HepG2 (cell line): ENCODE measurements around the gene GPR119. TPM values are rescaled to one million over a fixed set of nuclear protein-coding genes. Genes with fewer than 3 reads are reported as not detected.

Source experiments
- ATAC-seq: fragments of 200-7000 bp; cut with Tn5 transposase; 3 replicates; pipeline ENCODE4 v1.9.1; 2020; ENCODE audit warnings: mild to moderate bottlenecking, moderate library complexity
- BruUV-seq: library from RNA; stranded (reverse); fragments of 400-500 nt; replicated peaks from 2 replicates; lab custom pipeline; 2021; lab: Mats Ljungman, UMichigan
- CTCF ChIA-PET: fragments of 300-600 bp; formaldehyde crosslinking; extraction: SDS; loops from one replicate; lab custom pipeline; 2021; ENCODE audit warnings: low total read pairs, inconsistent platforms, low intra/inter-chr PET ratio; lab: Yijun Ruan, JAX
- POLR2A ChIA-PET: fragments of 350-600 bp; sonication (Branson Sonifier 250); formaldehyde crosslinking; loops from one replicate; lab custom pipeline; 2020; ENCODE audit warnings: antibody characterized with exemption, inconsistent platforms; lab: Yijun Ruan, JAX
- DNase-seq: peaks from one replicate; pipeline ENCODE4 v3.0.0-alpha.2; 2015; ENCODE audit warnings: low spot score
- FAIRE-seq: peaks from 3 replicates; lab custom pipeline; 2011; peaks lifted over from hg19 to GRCh38; lab: Jason Lieb, UNC
- H2AFZ ChIP-seq: one replicate; pipeline ENCODE4 v1.6.1; 2011; ENCODE audit warnings: low read length, inconsistent platforms
- H3K27ac ChIP-seq: fragments of 300-600 bp; 3 replicates; pipeline ENCODE4 v1.8.0; 2011; ENCODE audit warnings: mixed run types, mild to moderate bottlenecking, mixed read lengths, low read length, inconsistent platforms; ENCODE audit not compliant: insufficient read depth; ENCODE audit errors: extremely low read length
- H3K27me3 ChIP-seq, 2 experiments: fragments of 200-600 bp in 1 of 2; 2 replicates in 1 of 2; 3 replicates in 1 of 2; pipeline versions ENCODE4 v1.6.0 to v1.8.0; 2011; ENCODE audit warnings: low read length in 2 of 2, mild to moderate bottlenecking in 2 of 2, moderate library complexity in 2 of 2, inconsistent platforms in 1 of 2; ENCODE audit not compliant: insufficient read depth in 2 of 2, control insufficient read depth in 1 of 2
- H3K36me3 ChIP-seq, 2 experiments: fragments of 200-600 bp in 1 of 2; replicated peaks in 1 of 2; 2 replicates in 1 of 2; 3 replicates in 1 of 2; pipeline versions ENCODE4 v1.5.1 to v1.8.0; 2011; ENCODE audit warnings: low read length in 2 of 2, inconsistent platforms in 1 of 2; ENCODE audit not compliant: insufficient read depth in 2 of 2, control insufficient read depth in 1 of 2
- H3K4me1 ChIP-seq: 2 replicates; pipeline ENCODE4 v1.5.1; 2012; ENCODE audit warnings: low read length, inconsistent platforms; ENCODE audit not compliant: insufficient read depth
- H3K4me2 ChIP-seq: 2 replicates; pipeline ENCODE4 v1.6.0; 2011; ENCODE audit warnings: low read depth, low read length, inconsistent platforms
- H3K4me3 ChIP-seq, 3 experiments: fragments of 200-600 bp in 1 of 3; sonication (generic), shearing (Covaris generic) in 1 of 3; replicated peaks in 1 of 3; 2 replicates each; pipeline ENCODE4 v1.5.1; 2011 to 2016; ENCODE audit warnings: low read length in 3 of 3, inconsistent platforms in 2 of 3, low read depth in 2 of 3, mild to moderate bottlenecking in 2 of 3, control low read depth in 1 of 3, mixed read lengths in 1 of 3; ENCODE audit not compliant: insufficient read depth in 1 of 3
- H3K79me2 ChIP-seq: one replicate; pipeline ENCODE4 v1.6.1; 2011; ENCODE audit warnings: low read length, inconsistent platforms; ENCODE audit not compliant: insufficient read depth
- H3K9ac ChIP-seq: 2 replicates; pipeline ENCODE4 v1.6.0; 2011; ENCODE audit warnings: mild to moderate bottlenecking, low read depth, low read length, inconsistent platforms; ENCODE audit not compliant: insufficient read depth
- H3K9me3 ChIP-seq: 2 replicates; pipeline ENCODE4 v1.5.1; 2012; ENCODE audit warnings: mild to moderate bottlenecking, low read length
- H4K20me1 ChIP-seq: 2 replicates; pipeline ENCODE4 v1.6.0; 2011; ENCODE audit warnings: inconsistent platforms, mild to moderate bottlenecking, low read length, moderate library complexity; ENCODE audit not compliant: insufficient read depth
- KDM5A ChIP-seq: fragments of 200-600 bp; sonication (generic); IDR thresholded peaks from 2 replicates; pipeline ENCODE4 v1.7.0; 2018; ENCODE audit warnings: antibody characterized with exemption, mild to moderate bottlenecking, low read length, borderline replicate concordance
- MAFF ChIP-seq: IDR thresholded peaks from 2 replicates; pipeline ENCODE4 v1.6.1; 2011; ENCODE audit warnings: low read depth, low read length, improper control_type of control experiment
- RAD21 ChIP-seq: fragments of 450-650 bp; formaldehyde crosslinking; IDR thresholded peaks from 2 replicates; pipeline ENCODE4 v1.5.0; 2020; ENCODE audit warnings: mild to moderate bottlenecking
- SMC3 ChIP-seq: IDR thresholded peaks from 2 replicates; pipeline ENCODE4 v1.6.1; 2011; ENCODE audit warnings: low read length, improper control_type of control experiment
- SRSF9 ChIP-seq: fragments of 200-400 bp; formaldehyde crosslinking; IDR thresholded peaks from 2 replicates; pipeline ENCODE4 v1.6.1; 2018; ENCODE audit warnings: borderline replicate concordance, mild to moderate bottlenecking, low read depth, low read length; ENCODE audit not compliant: insufficient read depth, poor library complexity, severe bottlenecking
- STAG1 ChIP-seq: sonication (generic); formaldehyde crosslinking; IDR thresholded peaks from 2 replicates; pipeline ENCODE4 v1.4.0; 2020; ENCODE audit warnings: missing genetic modification reagents
- ZMYM2 ChIP-seq: sonication (generic); formaldehyde crosslinking; IDR thresholded peaks from 2 replicates; pipeline ENCODE4 v1.8.0; 2022; ENCODE audit warnings: mild to moderate bottlenecking, missing genetic modification reagents
- ZMYM3 ChIP-seq: sonication (generic); formaldehyde crosslinking; IDR thresholded peaks from 2 replicates; pipeline ENCODE4 v1.5.1; 2020; ENCODE audit warnings: mild to moderate bottlenecking, missing genetic modification reagents
- ZSCAN30 ChIP-seq: sonication (generic); formaldehyde crosslinking; IDR thresholded peaks from 2 replicates; pipeline ENCODE4 v1.5.0; 2020; ENCODE audit warnings: mild to moderate bottlenecking, missing genetic modification reagents
- WGBS: methylation state at CpG from one replicate; pipeline ENCODE4 v1.1.6; 2017; ENCODE audit warnings: low lambda C conversion rate; 5-methylcytosine and 5-hydroxymethylcytosine counted together
- in situ Hi-C: cut with HindIII; loops from 2 replicates; pipeline ENCODE4 v1.10.0; 2017; ENCODE audit warnings: low pct_unique_long_range_greater_than_20kb; ENCODE audit not compliant: extremely low pct_ligation_motif_present
- intact Hi-C: fragments of 100-400 bp; cut with micrococcal nuclease; formaldehyde crosslinking; loops from one replicate; pipeline ENCODE4 v1.10.0; 2022; ENCODE audit not compliant: unreplicated experiment
- polyA plus RNA-seq, 8 experiments: library from polyadenylated mRNA; depleted of rRNA in 3 of 8; stranded (reverse) in 7 of 8; unstranded in 1 of 8; fragments of >200 nt; fragmentation: Illumina TruSeq in 4 of 8; extraction: Trizol in 4 of 8; gene quantifications; 2 replicates each; pipeline versions ENCODE4 v1.2.1 to v1.2.3, GENCODE V29; 2011 to 2016; ENCODE audit warnings: low read depth in 4 of 8, missing spikeins in 1 of 8, mixed read lengths in 1 of 8; ENCODE audit not compliant: insufficient read depth in 1 of 8
- total RNA-seq, 5 experiments: library from RNA; depleted of rRNA; stranded (reverse); fragments of >200 nt; fragmentation: Illumina TruSeq; extraction: Trizol; gene quantifications; 2 replicates each; pipeline ENCODE4 v1.2.3, GENCODE V29; 2016; ENCODE audit warnings: low read depth in 1 of 5
- TF ChIP-seq, protein P1 (sequence below): sonication (generic); formaldehyde crosslinking; IDR thresholded peaks from 2 replicates; pipeline ENCODE4 v1.4.0; 2020; ENCODE audit warnings: low read depth, mild to moderate bottlenecking, missing genetic modification reagents
- TF ChIP-seq, protein P2 (sequence below): sonication (generic); formaldehyde crosslinking; IDR thresholded peaks from 2 replicates; pipeline ENCODE4 v1.5.0; 2020; ENCODE audit warnings: mild to moderate bottlenecking, missing genetic modification reagents, moderate library complexity
- TF ChIP-seq, protein P3 (sequence below): sonication (generic); formaldehyde crosslinking; IDR thresholded peaks from 2 replicates; pipeline ENCODE4 v1.5.0; 2020; ENCODE audit warnings: missing genetic modification reagents, mild to moderate bottlenecking, borderline replicate concordance
- TF ChIP-seq, protein P4 (sequence below): sonication (generic); formaldehyde crosslinking; IDR thresholded peaks from 2 replicates; pipeline ENCODE4 v1.5.0; 2020; ENCODE audit warnings: missing genetic modification reagents

Gene GPR119
- total and polyA plus RNA-seq, 2 of the 13 experiments (the other 11 are each of a cell fraction or from before 2014, with no cell fraction given), result 2.6 to 5.5 TPM

DNA sequence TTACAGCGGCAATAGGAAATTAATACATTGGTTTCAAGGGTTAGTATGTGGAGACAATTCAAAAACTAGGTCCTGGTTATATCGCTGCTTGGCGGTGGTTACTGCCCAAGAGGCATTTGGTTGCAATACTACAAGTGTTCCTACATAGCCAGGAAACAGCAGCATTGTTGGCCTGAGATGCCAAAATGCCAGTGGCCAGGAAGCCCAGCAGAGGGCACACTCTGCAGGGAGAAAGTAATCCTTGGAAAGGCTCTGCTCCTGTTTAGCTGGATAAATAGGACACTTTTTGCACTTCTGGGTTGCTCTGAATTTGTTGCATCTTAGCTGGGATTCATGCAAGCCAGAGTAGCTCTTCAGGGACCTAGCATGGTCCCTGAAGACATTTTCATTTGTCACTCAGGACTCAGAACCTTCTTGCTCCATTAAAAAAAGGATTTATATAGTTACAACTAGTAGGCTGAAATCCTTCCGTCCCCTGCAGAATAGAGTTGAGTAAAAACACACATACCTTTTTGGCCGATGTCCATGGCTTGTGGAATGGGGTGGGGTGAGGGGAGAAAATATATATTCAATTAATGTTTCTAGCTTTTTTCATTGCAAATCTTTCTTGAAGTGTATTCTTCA, 8.1 kb upstream of the GPR119 start:
- Histone ChIP-seq H4K20me1 (no peaks in the 10 kb centered on the region), H3K36me3 (no peaks in the 10 kb centered on the region), H2AFZ (no peak overlapping the region), H3K4me2 (no peak overlapping the region), H3K4me1 (no peaks in the 10 kb centered on the region), H3K27me3 (peaks cover 0 to 7% of the 10 kb centered on the region in 2 experiments; a peak in 1 of 5 replicates), H3K9me3 (no peaks in the 10 kb centered on the region), H3K4me3 (no peak overlapping the region), H3K79me2 (no peaks in the 10 kb centered on the region), H3K27ac (no peak overlapping the region), H3K9ac (no peak overlapping the region)
- FAIRE-seq (peak; percentile 55), ATAC-seq (peak; percentile 78), DNase-seq (peak; percentile 12)
- intact Hi-C loops (loop anchor here (1.0 kb wide), 1 partner anchor 524 kb away; no protein-coding TSS in a partner anchor), in situ Hi-C loops (loop anchor here (10.0 kb wide), 1 partner anchor 521 kb away; no protein-coding TSS in a partner anchor)
- CTCF ChIA-PET, result interaction anchor here (1.5 kb wide), 1 partner anchor 523 kb away, joined by 6 read pairs; no protein-coding TSS in a partner anchor
- TF ChIP-seq RAD21 (CRISPR knock-in tag), result 0 out of 2 replicates have a peak, but pooled peaks have one; percentile 12
- no peak for TF ChIP-seq ZMYM2
- TF ChIP-seq KDM5A, result no peak
- TF ChIP-seq SMC3, result peak; percentile 77
- TF ChIP-seq SRSF9, result no peak
- TF ChIP-seq ZMYM3 (CRISPR knock-in tag), result no peak
- TF ChIP-seq, protein P1, sequence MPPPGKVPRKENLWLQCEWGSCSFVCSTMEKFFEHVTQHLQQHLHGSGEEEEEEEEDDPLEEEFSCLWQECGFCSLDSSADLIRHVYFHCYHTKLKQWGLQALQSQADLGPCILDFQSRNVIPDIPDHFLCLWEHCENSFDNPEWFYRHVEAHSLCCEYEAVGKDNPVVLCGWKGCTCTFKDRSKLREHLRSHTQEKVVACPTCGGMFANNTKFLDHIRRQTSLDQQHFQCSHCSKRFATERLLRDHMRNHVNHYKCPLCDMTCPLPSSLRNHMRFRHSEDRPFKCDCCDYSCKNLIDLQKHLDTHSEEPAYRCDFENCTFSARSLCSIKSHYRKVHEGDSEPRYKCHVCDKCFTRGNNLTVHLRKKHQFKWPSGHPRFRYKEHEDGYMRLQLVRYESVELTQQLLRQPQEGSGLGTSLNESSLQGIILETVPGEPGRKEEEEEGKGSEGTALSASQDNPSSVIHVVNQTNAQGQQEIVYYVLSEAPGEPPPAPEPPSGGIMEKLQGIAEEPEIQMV (CRISPR knock-in tag), result no peak
- TF ChIP-seq, protein P2, sequence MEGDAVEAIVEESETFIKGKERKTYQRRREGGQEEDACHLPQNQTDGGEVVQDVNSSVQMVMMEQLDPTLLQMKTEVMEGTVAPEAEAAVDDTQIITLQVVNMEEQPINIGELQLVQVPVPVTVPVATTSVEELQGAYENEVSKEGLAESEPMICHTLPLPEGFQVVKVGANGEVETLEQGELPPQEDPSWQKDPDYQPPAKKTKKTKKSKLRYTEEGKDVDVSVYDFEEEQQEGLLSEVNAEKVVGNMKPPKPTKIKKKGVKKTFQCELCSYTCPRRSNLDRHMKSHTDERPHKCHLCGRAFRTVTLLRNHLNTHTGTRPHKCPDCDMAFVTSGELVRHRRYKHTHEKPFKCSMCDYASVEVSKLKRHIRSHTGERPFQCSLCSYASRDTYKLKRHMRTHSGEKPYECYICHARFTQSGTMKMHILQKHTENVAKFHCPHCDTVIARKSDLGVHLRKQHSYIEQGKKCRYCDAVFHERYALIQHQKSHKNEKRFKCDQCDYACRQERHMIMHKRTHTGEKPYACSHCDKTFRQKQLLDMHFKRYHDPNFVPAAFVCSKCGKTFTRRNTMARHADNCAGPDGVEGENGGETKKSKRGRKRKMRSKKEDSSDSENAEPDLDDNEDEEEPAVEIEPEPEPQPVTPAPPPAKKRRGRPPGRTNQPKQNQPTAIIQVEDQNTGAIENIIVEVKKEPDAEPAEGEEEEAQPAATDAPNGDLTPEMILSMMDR, result peak; percentile 75
- TF ChIP-seq, protein P3, sequence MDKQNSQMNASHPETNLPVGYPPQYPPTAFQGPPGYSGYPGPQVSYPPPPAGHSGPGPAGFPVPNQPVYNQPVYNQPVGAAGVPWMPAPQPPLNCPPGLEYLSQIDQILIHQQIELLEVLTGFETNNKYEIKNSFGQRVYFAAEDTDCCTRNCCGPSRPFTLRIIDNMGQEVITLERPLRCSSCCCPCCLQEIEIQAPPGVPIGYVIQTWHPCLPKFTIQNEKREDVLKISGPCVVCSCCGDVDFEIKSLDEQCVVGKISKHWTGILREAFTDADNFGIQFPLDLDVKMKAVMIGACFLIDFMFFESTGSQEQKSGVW (CRISPR knock-in tag), result no peak
- peak; percentile 75 for TF ChIP-seq STAG1 (CRISPR knock-in tag)
- TF ChIP-seq, protein P4, sequence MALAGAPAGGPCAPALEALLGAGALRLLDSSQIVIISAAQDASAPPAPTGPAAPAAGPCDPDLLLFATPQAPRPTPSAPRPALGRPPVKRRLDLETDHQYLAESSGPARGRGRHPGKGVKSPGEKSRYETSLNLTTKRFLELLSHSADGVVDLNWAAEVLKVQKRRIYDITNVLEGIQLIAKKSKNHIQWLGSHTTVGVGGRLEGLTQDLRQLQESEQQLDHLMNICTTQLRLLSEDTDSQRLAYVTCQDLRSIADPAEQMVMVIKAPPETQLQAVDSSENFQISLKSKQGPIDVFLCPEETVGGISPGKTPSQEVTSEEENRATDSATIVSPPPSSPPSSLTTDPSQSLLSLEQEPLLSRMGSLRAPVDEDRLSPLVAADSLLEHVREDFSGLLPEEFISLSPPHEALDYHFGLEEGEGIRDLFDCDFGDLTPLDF, result no peak
- TF ChIP-seq ZSCAN30 (CRISPR knock-in tag), result no peak
- no peak for TF ChIP-seq MAFF
- POLR2A ChIA-PET, result no interaction called here
- BruUV-seq, result no TSS peak
- WGBS, result 17% methylated on average over 5 of the region's 5 CpGs
